ENCODE data around the gene MAB21L4.

MAB21L4 gene

DNA sequence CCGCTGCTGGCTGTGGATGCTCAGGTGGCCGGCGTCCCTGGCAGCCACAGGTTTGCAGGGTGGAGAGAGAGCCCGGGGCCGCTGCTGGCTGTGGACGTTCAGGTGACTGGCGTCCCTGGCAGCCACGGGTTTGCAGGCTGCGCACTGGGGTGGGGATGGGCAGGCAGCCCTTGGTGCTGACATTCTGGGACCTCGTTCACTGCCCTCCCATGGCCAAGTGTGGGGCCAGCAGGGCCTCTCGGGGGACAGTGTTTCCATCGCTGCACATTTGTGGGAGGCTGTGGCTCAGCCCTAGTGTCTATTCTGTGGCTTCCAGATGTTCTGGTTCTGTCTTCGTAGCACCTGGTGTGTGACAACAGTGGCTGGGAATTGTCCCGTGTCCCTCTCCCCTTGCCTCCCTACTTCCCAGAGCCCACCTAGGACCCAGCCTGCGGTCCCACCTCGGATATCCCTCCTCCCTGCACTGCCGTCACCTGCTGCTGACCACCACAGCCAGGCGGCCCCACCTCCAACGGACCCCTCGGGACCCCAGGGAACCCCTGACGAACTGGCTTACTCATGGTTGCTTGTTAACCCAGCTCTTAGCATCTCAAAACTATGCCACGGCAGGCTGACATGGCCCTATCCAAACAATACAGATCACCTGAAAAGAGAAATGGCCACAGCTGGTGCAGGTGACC lies 11.1 kb upstream of the MAB21L4 start:
- TF ChIP-seq, protein P1, sequence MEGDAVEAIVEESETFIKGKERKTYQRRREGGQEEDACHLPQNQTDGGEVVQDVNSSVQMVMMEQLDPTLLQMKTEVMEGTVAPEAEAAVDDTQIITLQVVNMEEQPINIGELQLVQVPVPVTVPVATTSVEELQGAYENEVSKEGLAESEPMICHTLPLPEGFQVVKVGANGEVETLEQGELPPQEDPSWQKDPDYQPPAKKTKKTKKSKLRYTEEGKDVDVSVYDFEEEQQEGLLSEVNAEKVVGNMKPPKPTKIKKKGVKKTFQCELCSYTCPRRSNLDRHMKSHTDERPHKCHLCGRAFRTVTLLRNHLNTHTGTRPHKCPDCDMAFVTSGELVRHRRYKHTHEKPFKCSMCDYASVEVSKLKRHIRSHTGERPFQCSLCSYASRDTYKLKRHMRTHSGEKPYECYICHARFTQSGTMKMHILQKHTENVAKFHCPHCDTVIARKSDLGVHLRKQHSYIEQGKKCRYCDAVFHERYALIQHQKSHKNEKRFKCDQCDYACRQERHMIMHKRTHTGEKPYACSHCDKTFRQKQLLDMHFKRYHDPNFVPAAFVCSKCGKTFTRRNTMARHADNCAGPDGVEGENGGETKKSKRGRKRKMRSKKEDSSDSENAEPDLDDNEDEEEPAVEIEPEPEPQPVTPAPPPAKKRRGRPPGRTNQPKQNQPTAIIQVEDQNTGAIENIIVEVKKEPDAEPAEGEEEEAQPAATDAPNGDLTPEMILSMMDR (IDR thresholded peaks at IDR 0.05; ENCODE audit: insufficient read depth, low read length, poor library complexity, severe bottlenecking), result no peak
- H3K36me3 ChIP-seq (ENCODE audit: control insufficient read depth, insufficient read depth, low read length), result no peaks in the 10 kb centered on the region
- no peak overlapping the region for H3K4me3 ChIP-seq (replicated peaks; ENCODE audit: low read depth, low read length)
- H3K27me3 ChIP-seq (replicated peaks; ENCODE audit: control insufficient read depth, insufficient read depth, low read length), result peaks cover 1% of the 10 kb centered on the region
- no peak for DNase-seq (ENCODE audit: extremely low read depth, insufficient read length)

DNA sequence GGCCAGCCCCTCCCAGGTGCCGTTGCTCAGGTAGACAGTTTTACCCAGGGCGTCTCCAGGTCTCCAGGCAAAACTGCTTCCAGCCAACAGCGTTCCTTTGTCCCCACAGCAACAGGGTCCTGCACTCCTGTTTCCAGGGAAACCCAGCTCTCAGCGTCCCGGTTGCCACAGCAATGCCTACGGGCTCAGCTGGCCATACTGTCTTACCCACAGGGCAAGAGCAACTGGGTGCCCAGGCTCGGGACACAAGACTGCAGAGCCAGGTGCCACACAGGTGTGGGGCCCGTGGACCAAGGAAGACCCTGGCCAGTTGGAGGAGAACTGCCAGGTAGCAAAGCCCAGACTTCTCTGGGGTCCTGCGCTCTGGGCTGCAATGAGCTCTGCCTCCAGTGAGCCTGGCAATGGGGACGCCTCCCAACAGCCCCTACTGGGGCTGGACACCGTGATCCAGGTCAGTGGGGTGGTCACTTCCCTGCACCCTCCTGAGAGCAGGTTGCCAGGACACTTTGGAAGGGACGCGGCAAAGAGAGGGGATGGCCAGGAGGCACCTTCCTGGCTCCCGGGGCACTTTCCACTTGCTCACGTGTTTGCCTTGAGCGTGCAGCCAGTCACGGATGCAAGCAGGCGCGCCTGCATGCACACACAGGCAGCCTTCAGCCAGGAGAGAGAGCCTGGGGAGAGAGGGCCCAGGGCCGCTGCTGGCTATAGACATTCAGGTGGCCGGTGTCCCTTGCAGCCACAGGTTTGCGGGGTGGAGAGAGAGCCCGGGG lies 10.4 kb upstream of the MAB21L4 start, which contains the start of gene CROCC2:
TSS of gene CROCC2 (plus strand) at position 196 of the 770 bp plus-strand sequence. CDS start at position 374, 178 bp downstream.
- peaks cover 1% of the 10 kb centered on the region for H3K27me3 ChIP-seq (replicated peaks; ENCODE audit: control insufficient read depth, insufficient read depth, low read length)
- no peak for DNase-seq (ENCODE audit: extremely low read depth, insufficient read length)
- H3K4me3 ChIP-seq (replicated peaks; ENCODE audit: low read depth, low read length), result no peak within 1 kb of the TSS
- TF ChIP-seq, protein P1 (IDR thresholded peaks at IDR 0.05; ENCODE audit: insufficient read depth, low read length, poor library complexity, severe bottlenecking), result no peak
- no peaks in the 10 kb centered on the region for H3K36me3 ChIP-seq (ENCODE audit: control insufficient read depth, insufficient read depth, low read length)

DNA sequence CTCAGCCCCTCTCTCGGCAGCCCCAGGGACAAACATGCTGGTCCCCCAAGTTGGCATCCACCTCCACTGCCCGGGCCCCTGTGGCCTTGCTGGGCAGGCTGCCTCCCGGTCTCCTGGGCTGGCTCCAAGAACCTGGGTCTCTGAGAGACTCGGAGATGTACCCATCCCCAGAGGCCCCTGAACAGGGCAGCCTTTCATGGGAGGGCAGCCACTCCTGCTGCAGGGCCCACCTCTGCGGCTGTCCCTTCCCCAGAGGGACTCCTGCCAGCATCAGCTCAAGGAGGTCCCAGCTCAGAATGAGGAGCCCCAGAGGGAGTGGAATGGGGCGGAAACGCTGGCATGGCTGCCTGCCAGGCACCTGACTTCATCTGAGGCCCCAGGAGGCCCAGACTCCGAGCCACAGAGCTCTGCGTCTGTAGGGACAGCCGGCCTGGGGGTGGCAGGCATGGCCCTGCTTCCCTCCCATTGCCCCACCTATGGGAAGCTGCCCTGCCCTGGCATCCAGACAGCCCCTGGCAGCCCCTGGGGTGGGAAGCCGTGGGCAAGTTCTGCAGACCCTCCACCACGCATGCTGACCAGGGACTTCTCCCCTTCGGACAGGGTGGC lies 9.3 kb upstream of the MAB21L4 start:
- peaks cover 1% of the 10 kb centered on the region for H3K27me3 ChIP-seq (replicated peaks; ENCODE audit: control insufficient read depth, insufficient read depth, low read length)
- no peak overlapping the region for H3K4me3 ChIP-seq (replicated peaks; ENCODE audit: low read depth, low read length)
- no peak for DNase-seq (ENCODE audit: extremely low read depth, insufficient read length)
- TF ChIP-seq, protein P1 (IDR thresholded peaks at IDR 0.05; ENCODE audit: insufficient read depth, low read length, poor library complexity, severe bottlenecking), result no peak
- H3K36me3 ChIP-seq (ENCODE audit: control insufficient read depth, insufficient read depth, low read length), result no peaks in the 10 kb centered on the region

DNA sequence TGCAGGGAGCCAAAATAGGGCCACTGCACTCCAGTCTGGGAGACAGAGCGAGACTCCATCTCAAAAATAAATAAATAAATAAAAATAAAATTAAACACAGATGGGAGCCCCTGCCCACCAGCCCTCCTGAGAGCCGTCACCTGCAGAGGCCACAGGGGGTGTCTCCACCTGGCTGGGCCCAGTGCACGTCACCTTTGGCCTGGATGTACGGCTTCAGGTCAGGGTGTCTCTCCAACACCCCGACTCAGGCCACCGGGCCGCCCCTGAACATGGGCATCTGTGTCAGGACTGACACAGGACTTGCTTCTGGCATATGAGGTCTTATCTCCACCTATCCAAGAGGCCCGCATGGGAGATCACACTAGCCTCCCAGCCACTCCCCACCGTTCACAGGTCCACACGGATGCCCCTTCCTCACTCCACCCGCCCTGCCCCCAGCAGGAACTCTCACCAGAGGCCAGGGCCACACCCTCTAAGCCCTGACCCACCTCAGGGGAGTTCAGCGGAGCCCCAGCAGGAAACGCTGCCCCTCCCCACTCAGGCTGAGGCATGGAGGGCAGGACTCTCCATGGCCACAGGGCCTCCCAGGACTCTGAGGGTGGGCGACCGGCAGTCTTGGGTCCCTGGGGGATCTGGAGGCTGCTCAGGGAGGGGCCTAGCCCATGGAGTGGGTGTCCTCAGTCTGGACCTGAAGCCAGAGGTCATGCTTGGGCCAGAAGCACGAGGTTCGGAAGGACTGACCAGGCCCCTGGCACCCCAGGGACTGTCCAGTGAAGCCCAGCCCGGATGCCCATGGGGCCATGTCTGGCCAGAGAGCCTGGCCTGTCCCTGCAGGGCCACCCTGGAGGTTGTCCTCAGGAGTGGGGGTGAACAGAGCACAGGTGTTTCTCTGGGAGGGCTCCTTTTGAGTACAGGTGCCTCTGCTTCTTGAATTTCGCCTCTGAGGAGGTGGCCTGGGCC lies 8.5 kb upstream of the MAB21L4 start:
- no peaks in the 10 kb centered on the region for H3K36me3 ChIP-seq (ENCODE audit: control insufficient read depth, insufficient read depth, low read length)
- H3K4me3 ChIP-seq (replicated peaks; ENCODE audit: low read depth, low read length), result no peak overlapping the region
- TF ChIP-seq, protein P1 (IDR thresholded peaks at IDR 0.05; ENCODE audit: insufficient read depth, low read length, poor library complexity, severe bottlenecking), result no peak
- DNase-seq (ENCODE audit: extremely low read depth, insufficient read length), result no peak
- peaks cover 1% of the 10 kb centered on the region for H3K27me3 ChIP-seq (replicated peaks; ENCODE audit: control insufficient read depth, insufficient read depth, low read length)

All from GM06990 (cell line).